RCC 7860 (cell line): ENCODE measurements around the gene MEI1.
"Not testable (repeated sequence)": the region's sequence is repeated elsewhere in the genome, so short reads cannot be mapped to it uniquely, and the experiment has no call there.

Experiments
- DNase-seq: peaks from one replicate; pipeline ENCODE4 v3.0.0-alpha.2; 2015; ENCODE audit warnings: low spot score
- FAIRE-seq: peaks from 2 replicates; lab custom pipeline; 2012; peaks lifted over from hg19 to GRCh38; lab: Jason Lieb, UNC

MEI1 gene

DNA sequence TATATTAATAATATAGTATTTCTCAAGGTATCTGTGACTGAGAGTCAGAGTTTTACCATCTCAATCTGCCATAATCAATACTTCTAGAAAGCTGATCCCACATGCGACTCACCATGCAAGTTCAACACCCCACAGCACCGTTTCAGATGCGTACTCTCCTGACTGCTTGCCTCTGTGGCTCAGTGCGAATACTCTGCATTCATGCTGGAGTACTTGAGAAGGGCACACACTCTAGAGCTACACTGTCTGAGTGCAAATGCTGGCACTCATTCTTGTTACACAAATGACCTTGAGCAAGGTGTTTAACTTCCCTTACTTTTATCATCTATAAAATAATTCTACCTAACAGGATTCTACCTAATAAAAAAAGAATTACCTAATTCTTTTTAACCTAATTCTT, 23.2 kb upstream of the MEI1 start:
- DNase-seq (no peak), FAIRE-seq (no peak)

DNA sequence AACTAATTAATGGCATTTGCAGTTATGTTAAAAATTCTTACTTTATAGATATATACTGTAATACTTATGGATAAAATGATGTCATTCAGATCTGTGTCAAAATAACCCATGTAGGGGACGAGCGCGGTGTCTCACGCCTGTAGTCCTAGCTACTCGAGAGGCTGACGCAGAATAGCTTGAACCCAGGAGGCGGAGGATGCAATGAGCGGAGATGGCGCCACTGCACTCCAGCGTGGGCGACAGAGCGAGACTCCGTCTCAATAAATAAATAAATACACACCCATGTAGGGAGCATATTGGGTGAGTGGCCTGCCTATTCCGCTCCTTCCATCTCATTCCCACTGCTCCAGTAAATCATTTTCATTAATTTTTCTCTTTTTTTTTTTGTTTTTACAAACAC, 17.7 kb upstream of the MEI1 start:
- no peak for DNase-seq
- FAIRE-seq, result no peak

DNA sequence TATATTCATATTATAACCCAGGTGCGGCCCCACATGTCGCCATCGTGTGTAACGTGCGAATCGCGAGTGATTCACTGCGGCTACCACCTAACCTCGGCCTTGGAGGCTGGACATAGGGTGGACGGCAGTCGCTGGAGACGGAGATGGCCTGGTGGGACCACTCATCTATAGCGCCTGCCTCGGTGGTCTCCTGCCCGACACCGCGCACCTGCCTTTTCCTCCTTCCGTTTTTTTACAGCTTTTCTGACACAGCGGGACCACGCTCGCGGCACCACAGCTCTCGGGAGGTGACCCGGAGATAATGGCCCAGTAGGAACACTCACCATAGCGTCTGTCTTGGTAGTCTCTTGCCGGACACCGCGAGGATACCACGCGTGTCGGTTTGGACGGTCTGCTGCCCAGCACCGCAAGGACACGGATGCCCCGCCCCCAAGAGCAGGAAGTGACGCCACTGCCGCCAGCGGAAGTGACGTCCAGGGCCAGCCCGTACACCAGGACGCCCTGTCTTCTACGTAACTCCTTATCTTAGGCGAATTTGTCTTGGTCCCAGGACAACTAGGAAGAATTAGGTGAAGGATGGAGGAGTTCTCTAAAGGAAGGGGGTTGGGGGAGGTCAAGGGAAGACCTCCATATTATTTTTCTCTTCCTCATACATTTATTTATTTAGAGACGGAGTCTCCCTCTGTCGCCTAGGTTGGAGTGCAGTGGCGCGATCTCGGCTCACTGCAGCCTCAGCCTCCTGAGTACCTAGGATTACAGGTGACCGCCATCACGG, 17.1 kb upstream of the MEI1 start:
- no peak for FAIRE-seq
- peak; percentile 68 for DNase-seq

DNA sequence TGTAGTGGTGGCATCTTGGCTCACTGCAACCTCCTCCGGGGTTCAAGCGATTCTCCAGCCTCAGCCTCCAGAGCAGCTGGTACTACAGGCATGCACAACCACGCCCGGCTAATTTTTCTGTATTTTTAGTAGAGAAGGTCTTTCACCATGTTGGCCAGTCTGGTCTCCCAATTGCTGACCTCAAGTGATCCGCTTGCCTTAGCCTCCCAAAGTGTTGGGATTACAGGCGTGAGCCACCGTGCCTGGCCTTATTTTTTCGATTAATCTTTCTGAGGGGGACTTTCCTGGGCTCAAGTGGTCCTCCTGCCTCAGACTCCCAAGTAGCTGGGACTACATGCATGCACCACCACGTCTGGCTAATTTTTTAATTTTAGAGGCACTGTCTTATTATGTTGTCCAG, 16.3 kb upstream of the MEI1 start:
- FAIRE-seq (no peak), DNase-seq (no peak)

DNA sequence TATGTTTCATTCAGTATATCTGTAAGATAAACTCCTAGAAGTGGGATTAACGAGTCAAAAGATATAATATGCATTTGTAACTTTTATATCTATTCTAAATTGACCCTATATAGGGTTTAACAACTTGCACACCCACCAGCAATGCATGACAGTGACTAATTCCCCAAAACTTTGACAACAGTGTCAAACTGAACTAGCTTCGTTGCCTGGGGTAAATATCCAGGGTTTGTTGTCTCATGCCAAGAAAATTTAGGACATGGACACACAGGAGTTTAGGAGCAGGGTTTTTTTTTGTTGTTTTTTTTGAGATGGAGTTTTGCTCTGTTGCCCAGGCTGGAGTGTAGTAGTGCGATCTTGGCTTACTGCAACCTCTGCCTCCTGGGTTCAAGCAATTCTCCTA, 15.7 kb upstream of the MEI1 start:
- DNase-seq (no peak), FAIRE-seq (no peak)

DNA sequence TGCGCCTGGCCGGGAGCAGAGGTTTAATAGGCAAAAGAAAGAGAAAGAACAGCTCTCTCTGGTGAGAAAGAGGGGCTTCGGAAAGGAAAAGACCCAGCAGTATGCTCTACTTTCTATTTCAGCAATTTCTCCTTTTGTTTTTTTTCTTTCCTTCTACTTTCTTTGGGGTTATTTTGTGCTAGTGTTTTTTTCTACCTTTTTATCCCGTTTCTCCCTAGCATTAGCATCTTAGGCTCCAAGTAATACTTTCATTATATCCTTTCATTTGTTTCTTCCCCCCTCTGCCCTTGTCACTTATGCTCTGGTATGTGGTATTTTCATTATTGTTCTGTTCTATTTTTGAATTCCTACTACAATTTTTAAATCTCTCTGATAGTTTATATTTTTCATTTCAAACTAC, 15.1 kb upstream of the MEI1 start:
- DNase-seq (no peak), FAIRE-seq (no peak)

DNA sequence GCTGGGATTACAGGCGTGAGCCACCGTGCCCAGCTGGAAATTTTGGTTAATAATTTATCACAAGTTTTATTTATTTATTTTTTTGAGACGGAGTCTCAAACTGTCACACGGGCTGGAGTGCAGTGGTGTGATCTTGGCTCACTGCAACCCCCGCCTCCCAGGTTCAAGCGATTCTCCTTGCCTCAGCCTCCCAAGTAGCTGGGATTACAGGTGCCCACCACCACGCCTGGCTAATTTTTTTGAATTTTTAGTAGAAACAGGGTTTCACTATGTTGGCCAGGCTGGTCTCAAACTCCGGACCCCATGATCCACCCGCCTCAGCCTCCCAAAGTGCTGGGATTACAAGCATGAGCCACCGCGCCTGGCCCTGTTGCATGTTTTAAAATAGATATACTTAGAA, 12.4 kb upstream of the MEI1 start:
- not testable (repeated sequence) for FAIRE-seq, DNase-seq

DNA sequence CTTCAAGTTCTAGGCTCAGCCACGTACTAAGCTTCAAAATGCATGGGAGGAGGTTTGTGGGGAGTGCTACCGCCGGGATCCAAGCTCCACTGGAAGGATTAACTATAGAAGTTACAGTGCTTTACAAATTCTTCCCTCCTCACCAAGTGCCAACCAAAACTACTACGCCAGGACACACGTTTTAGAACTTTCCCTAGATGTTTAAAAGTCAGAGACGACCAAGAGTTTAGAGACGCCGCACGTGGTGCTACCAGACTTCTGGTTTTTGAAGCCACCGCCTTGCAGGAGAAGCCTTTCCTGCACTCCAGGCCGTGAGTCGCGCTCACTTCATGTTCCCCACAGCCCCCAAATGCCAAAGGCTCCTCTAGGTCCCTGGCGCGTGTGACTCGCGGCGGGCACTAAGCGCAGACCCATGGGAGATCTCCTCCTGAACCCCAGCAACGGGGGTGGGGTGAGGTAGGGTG, 11.4 kb upstream of the MEI1 start:
- no peak for FAIRE-seq
- DNase-seq, result no peak

DNA sequence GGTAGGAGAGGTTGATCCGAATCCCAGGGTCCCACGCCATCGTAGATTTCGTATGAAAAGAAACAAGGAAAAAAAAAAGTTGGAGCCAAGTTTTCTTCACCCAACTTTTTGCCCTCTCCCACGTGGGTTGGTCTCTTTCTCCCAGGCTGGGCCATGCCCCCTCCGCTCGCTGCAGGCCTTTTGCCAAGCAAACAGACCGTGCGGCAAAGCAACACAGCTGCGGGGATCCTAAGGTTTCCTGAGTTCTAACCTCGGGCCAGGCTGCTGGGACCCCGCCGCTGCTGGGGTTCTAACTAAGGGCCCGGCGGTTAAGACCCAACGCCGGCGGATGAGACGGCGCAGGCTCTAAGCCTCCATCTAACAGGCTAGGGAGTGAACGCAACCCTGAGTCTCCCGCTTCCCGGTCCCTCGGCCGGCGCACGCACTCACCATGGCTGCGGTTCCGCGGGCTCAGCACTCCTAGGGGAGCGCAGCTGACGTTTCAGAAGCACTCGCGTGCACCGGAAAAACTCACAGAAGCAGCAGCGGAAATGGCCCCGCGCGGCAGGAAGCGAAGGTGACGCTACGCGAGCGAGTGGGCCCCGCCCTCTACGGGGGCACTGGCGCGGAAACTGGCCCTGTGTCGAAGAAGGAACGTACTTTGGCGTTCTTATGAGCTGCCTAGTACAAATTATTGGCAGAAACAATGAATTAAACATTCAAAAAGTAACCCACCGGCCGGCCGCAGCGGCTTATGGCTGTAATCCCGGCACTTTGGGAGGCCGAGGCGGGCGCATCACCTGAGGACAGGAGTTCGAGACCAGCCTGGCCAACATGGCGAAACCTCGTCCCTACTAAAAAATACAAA, 10.7 kb upstream of the MEI1 start, which contains the start of gene SNU13:
Gene SNU13 (minus strand): TSS at position 503 of the 847 bp plus-strand sequence. CDS start 71 bp downstream, at position 432.
- FAIRE-seq, result peak; percentile 73
- peak; percentile 77 for DNase-seq

DNA sequence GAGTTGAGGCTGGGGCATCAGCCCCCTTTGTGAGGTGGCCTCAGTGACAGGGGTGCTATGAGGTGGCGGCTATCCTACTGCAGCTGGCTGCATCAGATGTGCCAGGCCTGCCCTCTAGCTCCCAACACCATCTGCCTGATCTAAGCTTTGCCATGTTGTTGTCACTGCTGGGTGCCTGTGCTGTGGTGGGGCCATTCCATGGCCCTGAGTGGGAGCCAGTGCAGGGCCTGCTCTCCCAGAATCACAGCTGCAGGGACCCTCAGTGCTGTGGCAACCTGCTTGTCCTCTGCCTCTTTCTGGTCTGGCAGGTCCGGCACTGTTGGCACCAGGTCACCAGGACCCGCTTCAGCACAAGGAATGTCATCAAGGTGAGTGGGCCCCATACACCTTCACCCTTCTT, 8.8 kb upstream of the MEI1 start:
- DNase-seq (no peak), FAIRE-seq (no peak)

DNA sequence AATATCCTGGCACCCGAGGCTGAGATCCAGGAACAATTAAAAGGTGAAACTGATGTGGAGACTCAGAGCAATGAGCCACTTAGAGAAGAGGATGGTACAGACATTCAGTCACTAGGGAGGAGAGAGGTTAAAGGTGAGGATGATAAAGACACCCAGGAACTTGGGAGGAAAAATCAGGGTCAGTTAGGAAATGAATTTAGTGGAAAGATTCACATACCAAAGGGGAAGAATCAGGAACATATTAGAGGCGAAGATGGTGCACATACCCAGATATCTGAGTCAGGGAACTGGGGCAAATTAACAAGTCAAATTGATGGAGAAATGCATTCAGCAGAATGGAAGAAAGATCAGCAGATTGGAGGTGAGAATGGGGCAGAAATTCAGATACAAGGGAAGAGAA, 4.1 kb upstream of the MEI1 start:
- no peak for DNase-seq
- FAIRE-seq, result no peak

DNA sequence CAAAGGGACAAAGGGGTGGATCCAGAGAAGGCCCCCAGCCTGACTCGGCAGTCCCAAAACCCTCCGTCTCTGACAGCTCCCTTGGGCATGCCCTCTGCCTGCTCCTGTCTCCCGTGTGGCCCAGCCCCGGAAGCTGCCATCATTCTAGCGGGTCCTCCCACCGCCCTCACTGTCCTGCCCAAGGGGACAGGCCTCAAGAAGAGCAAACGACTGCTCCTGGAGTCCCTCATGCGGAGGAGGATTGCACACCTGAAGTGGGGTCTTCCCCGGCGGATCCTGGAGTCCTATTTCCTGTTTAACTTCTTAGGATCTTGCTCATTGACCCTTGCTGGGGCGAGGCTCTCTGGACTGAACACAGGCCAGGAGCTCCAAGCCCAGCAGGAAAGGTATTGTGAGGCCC, 2.6 kb upstream of the MEI1 start:
- no peak for DNase-seq
- no peak for FAIRE-seq

DNA sequence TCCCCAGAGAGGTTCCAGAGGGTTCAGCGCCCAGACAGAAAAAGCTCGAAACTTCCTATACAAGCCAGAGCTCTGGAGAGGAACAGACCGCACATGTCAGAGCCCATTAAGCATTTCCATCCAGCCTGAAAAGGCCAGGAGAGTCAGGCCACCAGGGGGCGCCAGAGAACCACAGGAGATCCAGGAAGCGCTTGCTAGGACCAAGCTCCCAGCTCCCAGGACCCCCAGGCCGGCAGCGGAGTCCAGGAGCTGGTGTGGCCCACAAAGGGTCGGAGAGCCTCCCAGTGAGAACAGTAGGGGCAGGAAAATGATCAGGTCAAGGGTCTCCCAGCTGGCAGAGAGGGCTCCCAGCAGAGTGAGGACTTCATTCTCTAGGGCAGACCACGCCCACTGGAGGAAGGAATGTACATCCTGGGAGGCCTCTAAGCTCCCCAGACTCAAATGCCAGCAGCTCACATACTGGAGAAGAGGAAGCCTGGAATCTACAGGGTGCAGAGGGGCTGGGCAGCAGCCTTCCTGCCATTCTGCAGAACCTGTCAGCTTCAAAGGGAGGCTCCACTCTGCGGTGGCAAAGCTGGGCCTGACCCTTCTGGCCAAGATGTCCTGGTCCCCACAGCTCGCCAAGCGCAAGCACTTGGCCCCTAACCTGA, 2.1 kb upstream of the MEI1 start:
- peak; percentile 61 for DNase-seq
- no peak for FAIRE-seq

DNA sequence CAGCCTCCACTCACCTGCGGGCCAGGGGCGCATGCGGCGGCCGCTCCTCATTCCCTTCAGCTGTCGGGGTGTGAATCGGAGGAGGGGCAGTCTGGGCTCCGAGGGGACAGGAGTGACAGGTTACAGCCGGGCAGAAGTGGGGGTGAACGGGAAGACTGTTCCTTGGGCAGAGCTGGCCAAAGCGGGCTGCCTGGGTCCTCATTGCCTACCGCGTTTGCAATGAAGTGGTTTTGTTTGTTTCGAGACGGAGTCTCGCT, 733 bp downstream of the MEI1 start:
- no peak for FAIRE-seq
- DNase-seq, result no peak

DNA sequence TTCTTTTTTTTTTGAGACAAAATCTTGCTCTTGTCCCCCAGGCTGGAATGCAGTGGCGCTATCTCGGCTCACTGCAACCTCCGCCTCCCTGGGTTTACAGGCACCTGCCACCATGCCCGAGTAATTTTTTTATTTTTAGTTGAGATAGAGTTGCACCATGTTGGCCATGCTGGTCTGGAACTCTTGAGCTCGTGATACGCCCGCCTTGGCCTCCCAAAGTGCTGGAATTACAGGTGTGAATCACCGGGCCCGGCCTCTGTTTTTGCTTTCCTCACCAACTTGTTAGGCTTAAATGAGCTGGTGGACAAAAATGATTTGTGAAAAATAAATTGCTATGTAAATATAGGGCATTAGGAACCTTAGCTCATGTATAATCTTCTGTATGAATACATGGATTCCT, 3.5 kb downstream of the MEI1 start:
- DNase-seq, result no peak
- no peak for FAIRE-seq

DNA sequence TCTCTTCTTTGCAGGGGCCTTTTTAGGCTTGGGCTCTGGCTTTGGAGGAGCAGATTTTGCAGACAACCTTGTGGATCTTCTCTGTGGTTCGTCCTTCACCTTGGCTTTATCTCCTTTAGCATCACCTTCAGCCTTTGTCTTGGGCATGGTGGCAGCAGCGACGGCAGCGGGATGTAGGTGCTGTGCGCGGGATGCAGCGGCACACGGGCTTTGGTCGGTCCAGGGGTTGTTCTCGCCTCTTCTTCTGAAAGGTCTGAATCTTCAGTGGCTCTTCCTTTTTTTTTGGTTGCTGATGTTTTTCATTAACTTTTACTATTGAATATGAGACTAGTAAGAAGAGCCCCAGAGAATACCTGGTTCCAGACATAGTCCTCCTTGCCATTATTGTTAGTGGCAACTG, 10.0 kb downstream of the MEI1 start:
- FAIRE-seq, result no peak
- no peak for DNase-seq

DNA sequence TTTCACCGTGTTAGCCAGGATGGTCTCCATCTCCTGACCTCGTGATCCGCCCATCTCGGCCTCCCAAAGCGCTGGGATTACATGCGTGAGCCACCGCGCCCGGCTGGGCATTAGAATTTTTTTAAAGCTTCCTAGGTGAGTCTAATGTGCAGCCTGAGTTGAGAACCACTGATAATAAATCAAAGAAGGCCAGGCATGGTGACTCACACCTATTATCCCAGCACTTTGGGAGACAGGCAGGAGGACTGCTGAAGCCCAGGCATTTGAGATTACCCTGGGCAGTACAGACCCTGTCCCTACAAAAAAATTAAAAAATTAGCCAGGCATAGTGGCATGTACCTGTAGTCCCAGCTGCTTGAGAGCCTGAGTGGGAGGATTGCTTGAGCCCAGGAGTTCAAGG, 13.7 kb downstream of the MEI1 start:
- FAIRE-seq, result no peak
- peak; percentile 17 for DNase-seq

DNA sequence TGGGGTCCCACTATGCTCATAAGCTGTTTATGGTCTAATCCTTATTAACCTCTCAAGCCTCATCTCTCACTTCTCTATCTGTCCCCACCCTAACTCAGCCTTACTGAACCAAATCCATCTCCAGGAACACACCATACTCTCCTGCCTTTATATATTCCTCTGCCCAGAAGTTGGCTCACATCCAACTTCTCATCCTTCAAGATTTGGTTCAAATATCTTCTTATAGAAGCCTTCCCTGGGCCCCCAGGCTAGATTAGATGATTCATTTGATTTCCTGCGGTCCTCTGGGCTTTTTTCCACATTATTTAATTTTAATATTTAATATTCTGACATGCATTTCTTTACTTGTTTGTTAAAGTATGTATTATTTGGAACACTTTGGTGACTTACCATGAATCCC, 23.2 kb downstream of the MEI1 start:
- FAIRE-seq (no peak), DNase-seq (no peak)

DNA sequence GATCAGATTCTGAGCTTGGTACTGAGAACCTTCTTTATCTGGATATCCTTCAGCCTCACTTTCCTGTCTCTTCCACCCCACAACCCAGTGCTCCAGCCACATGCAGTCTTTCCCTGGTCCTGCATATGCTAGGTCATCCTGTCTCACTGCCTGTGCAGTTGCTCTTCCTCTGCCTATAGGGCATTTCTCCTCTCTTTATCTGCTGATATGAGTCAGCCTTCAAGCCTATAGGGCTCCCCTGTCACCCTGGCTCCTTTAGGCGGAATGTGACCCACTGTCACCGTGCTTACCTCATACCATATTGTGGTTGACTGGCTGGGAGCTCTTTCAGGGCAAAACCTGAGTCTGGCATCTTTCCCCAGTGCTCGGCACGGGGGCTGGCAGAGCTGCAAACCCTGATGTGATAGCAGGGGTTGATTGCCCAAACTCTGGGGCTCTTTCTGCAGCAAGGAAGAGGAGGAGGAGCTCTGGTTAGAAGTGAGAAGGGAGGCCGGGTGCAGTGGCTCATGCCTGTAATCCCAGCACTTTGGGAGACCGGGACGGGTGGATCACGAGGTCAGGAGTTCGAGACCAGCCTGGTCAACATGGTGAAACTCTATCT, 26.3 kb downstream of the MEI1 start:
- FAIRE-seq (no peak), DNase-seq (peak; percentile 62)

DNA sequence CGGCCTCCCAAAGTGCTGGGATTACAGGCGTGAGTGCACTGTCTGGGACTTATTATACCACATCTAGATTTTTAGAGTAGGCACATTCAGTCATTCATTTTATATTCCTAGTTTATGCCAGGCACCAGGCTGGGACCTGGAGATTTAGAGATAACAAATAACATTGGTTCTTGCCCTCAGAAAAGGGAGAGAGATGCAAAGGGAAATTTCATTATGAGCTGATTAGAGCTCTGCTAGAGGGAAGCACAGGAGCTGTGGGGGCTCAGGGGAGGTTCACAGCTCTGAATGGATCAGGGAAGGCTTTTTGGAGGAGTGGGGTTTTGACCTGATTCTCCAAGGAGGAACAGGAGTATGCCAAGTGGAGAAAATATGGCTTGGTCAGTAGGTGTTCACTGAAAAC, 32.3 kb downstream of the MEI1 start:
- DNase-seq (no peak), FAIRE-seq (no peak)

DNA sequence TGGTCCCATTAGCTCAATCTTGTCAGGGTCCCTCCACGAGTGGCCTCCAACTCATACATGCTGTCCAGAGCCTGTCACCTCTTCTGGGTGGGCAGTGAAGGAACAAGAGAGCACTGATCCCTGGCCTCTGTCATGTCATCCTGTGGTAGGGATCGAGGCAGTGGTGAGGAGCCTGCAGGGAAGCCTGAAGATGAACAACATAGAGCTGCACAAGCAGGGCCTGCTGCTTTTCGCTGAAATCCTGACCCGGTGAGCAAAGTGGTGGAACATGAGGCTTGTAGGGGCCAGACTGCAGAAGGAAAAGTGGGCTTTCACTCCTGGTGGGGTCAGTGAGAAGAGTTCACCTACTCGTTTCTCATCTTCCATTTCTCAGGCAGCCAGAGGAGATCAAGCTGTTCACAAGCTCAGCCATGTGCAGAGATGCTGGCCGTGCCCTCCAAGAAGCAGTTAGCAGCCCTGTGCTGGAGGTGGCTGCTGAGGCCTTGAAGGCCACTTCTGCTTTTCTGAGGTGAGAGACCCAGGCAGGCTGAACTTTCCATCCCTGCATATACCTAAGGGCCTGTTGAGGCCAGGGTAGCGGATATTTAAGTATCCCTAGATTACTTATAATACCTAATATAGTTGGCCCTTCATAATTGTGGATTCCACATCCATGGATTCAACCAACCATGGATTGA, 32.9 kb downstream of the MEI1 start:
- DNase-seq (no peak), FAIRE-seq (no peak)
